ENCODE data around the gene TYW1.
"Not testable (repeated sequence)": the region's sequence is repeated elsewhere in the genome, so short reads cannot be mapped to it uniquely, and the experiment has no call there.

- TF ChIP-seq, protein P1, sequence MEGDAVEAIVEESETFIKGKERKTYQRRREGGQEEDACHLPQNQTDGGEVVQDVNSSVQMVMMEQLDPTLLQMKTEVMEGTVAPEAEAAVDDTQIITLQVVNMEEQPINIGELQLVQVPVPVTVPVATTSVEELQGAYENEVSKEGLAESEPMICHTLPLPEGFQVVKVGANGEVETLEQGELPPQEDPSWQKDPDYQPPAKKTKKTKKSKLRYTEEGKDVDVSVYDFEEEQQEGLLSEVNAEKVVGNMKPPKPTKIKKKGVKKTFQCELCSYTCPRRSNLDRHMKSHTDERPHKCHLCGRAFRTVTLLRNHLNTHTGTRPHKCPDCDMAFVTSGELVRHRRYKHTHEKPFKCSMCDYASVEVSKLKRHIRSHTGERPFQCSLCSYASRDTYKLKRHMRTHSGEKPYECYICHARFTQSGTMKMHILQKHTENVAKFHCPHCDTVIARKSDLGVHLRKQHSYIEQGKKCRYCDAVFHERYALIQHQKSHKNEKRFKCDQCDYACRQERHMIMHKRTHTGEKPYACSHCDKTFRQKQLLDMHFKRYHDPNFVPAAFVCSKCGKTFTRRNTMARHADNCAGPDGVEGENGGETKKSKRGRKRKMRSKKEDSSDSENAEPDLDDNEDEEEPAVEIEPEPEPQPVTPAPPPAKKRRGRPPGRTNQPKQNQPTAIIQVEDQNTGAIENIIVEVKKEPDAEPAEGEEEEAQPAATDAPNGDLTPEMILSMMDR (IDR thresholded peaks at IDR 0.05): not testable (repeated sequence)
- TF ChIP-seq POLR2A (IDR thresholded peaks at IDR 0.05): not testable (repeated sequence)
These were observed 239.6 kb downstream of the TYW1 start for GRCh38 chr7:67236216-67236615.

Data from adrenal gland (tissue), 5 donors.